ENCODE results near the gene TNXB.
"Not testable (repeated sequence)": the region's sequence is repeated elsewhere in the genome, so short reads cannot be mapped to it uniquely, and the experiment has no call there.

Gene TNXB

GRCh38 chr6:32056254-32056653, 52.9 kb downstream of the TNXB start:
- no peak for DNase-seq

- not testable (repeated sequence) for DNase-seq
Observed at GRCh38 chr6:32055756-32056155, 53.4 kb downstream of the TNXB start.

- DNase-seq: not testable (repeated sequence)
Observed at GRCh38 chr6:32053314-32053713, 55.8 kb downstream of the TNXB start.

- DNase-seq: not testable (repeated sequence)
Observed at GRCh38 chr6:32052626-32053025, 56.5 kb downstream of the TNXB start.

DNA sequence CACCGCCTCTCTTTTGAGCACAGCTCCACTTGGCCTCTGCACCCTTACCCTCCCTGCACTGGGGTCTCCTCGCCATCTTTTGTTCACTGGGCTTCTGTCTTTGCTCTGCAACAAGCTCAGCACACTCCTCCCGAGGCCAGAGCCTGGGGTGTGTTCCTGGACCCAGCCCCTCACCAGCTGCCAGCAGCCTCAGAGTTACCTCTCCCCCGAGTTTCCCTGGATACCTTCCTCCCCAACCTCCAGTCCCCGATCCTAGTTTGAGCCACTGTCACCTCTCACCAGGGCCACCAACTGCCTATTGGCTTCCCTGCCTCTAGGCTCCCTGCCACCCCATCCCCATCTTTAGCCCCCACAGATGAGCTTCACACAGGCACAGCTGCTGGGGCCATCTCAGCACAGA, 58.6 kb downstream of the TNXB start:
- DNase-seq: no peak

- DNase-seq: not testable (repeated sequence)
Observed at GRCh38 chr6:32049736-32050135, 59.4 kb downstream of the TNXB start.

DNA sequence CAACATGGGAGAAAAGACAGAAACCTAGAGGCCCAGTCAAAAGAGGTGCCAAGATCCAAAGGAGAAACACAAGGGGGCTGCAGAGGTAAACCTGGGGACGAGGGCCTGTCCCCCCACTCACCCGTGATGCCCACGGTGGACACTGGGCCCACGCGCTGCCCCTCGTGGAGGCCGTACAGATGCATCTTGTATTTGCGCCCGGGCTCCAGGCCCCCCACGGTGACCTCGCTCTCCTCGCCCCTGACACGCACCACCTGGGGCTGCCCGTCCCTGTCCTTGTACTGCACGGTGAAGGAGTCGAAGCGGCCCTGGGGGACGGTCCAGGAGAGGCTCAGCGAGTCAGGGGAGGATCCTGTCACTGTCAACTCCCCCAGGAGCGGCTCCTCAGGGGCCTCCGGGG, 60.0 kb downstream of the TNXB start:
- DNase-seq: not testable (repeated sequence)

GRCh38 chr6:32047855-32048766, 61.0 kb downstream of the TNXB start:
- DNase-seq: no peak

GRCh38 chr6:32047539-32047854, 61.6 kb downstream of the TNXB start:
- no peak for DNase-seq

- DNase-seq: no peak
Observed at GRCh38 chr6:32047084-32047478, 62.1 kb downstream of the TNXB start.

DNA sequence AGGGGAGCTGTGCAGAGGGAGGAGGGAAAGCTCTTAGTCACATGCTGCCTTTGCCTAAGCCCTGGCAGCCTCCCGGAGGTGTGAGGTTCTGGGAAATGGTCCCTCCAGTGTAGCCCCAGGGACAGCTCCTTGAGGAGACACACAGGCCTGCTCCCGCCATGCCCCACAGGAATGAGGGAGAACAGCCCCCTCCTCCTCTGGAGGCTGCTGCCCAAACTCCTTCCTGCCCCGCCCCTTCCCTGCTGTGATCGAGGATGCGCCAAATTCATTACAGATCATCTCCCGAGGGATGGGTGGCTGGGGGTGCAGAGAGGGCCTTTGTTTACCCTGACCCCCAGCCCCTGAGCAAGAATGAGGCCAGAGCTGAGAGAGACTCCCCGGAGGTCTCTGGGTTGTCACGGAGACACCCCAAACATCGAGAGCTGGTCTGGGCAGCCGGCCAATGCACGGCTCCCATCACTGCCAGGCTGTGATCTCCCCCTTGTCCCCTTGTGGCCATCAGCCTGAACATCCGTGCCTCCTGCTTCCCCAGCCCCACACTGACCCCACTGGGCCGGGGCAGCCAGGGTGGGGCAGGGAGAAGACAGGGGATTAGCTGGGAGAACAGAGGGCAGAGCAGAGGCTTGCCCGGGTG, 62.6 kb downstream of the TNXB start:
- DNase-seq: no peak

- no peak for DNase-seq
Observed at GRCh38 chr6:32045811-32046449, 63.2 kb downstream of the TNXB start.

DNA sequence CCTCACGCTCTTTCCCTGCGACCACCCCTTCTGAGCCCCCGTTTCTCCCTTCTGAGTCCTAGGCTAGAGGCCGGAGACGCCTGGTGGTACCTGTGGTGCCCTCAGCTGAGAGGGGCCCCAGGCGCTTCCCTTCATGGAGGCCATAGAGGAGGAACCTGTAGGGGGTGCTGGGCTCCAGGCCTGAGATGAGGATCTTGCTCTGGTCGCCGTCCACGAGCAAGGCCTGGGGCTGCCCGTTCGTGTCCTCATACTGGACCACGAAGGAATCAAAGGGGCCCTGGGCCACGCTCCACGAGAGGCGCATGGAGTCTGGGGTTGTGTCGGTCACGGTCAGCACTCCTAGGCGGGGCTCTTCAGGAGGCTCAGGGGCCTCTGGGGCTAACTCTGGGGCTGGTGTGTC, 64.2 kb downstream of the TNXB start:
- DNase-seq: not testable (repeated sequence)

DNA sequence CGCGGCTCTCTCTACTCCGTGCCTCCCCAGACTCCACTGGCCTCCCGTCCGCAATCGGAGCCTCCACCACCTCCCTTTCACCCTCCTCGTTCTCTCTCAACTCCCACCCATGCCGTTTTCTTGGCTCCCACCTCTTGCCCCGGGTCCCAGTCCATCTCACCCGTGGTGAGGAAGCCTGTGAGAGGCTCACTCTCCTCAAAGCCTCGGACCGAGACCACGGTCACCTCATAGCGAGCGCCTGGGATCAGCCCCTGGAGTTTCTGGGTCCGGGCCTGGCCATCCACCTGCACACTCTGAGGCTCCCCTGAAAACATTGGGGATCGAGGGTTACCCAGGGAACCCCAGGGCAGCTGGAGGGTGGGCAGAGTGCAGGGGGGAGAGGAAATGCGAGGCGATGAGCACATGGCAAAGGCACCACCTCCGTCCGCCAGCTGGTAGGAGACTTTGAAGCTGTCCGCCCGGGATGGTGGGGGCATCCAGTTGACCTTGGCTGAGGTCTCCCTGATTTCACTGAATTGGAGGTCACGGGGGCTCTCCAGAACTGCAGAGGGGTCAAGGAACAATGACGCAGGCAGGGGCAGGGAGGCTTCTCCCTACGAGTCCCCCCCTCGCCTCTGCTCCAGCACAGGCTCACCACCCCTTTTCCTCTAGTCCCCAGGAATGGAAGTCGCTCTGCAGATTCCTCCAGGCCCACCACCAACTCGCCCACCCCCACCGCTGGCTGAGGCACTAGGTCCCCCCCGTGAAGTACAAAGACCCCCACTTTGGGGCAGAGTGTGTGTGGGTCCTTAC, 65.4 kb downstream of the TNXB start:
- not testable (repeated sequence) for DNase-seq

- not testable (repeated sequence) for DNase-seq
Observed at GRCh38 chr6:32042276-32042675, 66.9 kb downstream of the TNXB start.

GRCh38 chr6:32041385-32041784, 67.8 kb downstream of the TNXB start:
- DNase-seq: not testable (repeated sequence)

DNA sequence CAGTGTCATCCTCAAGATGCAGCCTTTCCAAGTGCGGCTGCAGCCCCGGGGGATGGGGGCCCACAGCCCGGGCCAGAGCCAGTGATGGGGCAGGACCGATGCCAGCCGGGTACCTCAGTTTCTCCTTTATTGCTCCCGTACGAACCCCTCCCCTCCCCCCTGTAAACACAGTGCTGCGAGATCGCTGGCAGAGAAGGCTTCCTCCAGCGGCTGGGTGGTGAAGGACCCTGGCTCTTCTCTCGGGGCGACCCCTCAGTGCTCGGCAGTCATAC, 68.2 kb downstream of the TNXB start:
- not testable (repeated sequence) for DNase-seq

DNA sequence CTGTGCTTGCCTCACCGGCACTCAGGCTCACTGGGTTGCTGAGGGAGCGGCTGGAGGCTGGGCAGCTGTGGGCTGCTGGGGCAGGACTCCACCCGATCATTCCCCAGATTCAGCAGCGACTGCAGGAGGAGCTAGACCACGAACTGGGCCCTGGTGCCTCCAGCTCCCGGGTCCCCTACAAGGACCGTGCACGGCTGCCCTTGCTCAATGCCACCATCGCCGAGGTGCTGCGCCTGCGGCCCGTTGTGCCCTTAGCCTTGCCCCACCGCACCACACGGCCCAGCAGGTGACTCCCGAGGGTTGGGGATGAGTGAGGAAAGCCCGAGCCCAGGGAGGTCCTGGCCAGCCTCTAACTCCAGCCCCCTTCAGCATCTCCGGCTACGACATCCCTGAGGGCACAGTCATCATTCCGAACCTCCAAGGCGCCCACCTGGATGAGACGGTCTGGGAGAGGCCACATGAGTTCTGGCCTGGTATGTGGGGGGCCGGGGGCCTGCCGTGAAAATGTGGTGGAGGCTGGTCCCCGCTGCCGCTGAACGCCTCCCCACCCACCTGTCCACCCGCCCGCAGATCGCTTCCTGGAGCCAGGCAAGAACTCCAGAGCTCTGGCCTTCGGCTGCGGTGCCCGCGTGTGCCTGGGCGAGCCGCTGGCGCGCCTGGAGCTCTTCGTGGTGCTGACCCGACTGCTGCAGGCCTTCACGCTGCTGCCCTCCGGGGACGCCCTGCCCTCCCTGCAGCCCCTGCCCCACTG, 68.7 kb downstream of the TNXB start:
- DNase-seq: not testable (repeated sequence)

DNA sequence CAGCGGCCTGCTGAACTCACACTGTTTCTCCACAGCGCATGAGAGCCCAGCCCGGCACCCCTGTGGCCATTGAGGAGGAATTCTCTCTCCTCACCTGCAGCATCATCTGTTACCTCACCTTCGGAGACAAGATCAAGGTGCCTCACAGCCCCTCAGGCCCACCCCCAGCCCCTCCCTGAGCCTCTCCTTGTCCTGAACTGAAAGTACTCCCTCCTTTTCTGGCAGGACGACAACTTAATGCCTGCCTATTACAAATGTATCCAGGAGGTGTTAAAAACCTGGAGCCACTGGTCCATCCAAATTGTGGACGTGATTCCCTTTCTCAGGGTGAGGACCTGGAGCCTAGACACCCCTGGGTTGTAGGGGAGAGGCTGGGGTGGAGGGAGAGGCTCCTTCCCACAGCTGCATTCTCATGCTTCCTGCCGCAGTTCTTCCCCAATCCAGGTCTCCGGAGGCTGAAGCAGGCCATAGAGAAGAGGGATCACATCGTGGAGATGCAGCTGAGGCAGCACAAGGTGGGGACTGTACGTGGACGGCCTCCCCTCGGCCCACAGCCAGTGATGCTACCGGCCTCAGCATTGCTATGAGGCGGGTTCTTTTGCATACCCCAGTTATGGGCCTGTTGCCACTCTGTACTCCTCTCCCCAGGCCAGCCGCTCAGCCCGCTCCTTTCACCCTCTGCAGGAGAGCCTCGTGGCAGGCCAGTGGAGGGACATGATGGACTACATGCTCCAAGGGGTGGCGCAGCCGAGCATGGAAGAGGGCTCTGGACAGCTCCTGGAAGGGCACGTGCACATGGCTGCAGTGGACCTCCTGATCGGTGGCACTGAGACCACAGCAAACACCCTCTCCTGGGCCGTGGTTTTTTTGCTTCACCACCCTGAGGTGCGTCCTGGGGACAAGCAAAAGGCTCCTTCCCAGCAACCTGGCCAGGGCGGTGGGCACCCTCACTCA, 69.5 kb downstream of the TNXB start:
- DNase-seq: not testable (repeated sequence)

GRCh38 chr6:32038878-32039277, 70.3 kb downstream of the TNXB start:
- DNase-seq: not testable (repeated sequence)

Measured in NCI-H2029 treated with DMSO at 0.1 percent for 48 hours (cell line).